Liver (tissue), 9 donors: ENCODE results near the gene GARIN5A. TPM values are rescaled to one million over a fixed set of nuclear protein-coding genes. Genes with fewer than 3 reads are reported as not detected.

Source experiments
- DNase-seq: peaks from one replicate; pipeline ENCODE4 v3.0.0-alpha.2; 2017; ENCODE audit warnings: low spot score
- H3K27ac ChIP-seq, 2 donors: one replicate each; pipeline ENCODE4 v1.7.0; 2013; ENCODE audit warnings: inconsistent platforms in 2 of 2, low read length in 2 of 2, control low read depth in 1 of 2, low read depth in 1 of 2, mild to moderate bottlenecking in 1 of 2
- H3K27me3 ChIP-seq, 4 donors: one replicate each; pipeline versions ENCODE4 v1.6.1 to v1.7.0; 2013; ENCODE audit warnings: low read length in 3 of 4, inconsistent platforms in 1 of 4, mild to moderate bottlenecking in 1 of 4, moderate library complexity in 1 of 4; ENCODE audit not compliant: control insufficient read depth in 4 of 4, insufficient read depth in 4 of 4
- H3K36me3 ChIP-seq, 4 donors: one replicate each; pipeline versions ENCODE4 v1.6.1 to v1.7.0; 2013; ENCODE audit warnings: low read length in 3 of 4, mild to moderate bottlenecking in 3 of 4, low read depth in 1 of 4, moderate library complexity in 1 of 4; ENCODE audit not compliant: control insufficient read depth in 4 of 4, insufficient read depth in 3 of 4
- H3K4me1 ChIP-seq, 4 donors: one replicate each; pipeline versions ENCODE4 v1.6.1 to v1.7.0; 2013; ENCODE audit warnings: low read length in 3 of 4, mild to moderate bottlenecking in 3 of 4, moderate library complexity in 1 of 4; ENCODE audit not compliant: control insufficient read depth in 4 of 4, insufficient read depth in 4 of 4
- H3K4me3 ChIP-seq, 3 donors: one replicate each; pipeline versions ENCODE4 v1.6.1 to v1.7.0; 2013; ENCODE audit warnings: low read length in 3 of 3, control low read depth in 1 of 3, low read depth in 1 of 3, mild to moderate bottlenecking in 1 of 3
- H3K9ac ChIP-seq, 2 donors: one replicate each; pipeline ENCODE4 v1.7.0; 2013; ENCODE audit warnings: low read length in 2 of 2, mild to moderate bottlenecking in 2 of 2, moderate library complexity in 2 of 2, control low read depth in 1 of 2, low read depth in 1 of 2
- H3K9me3 ChIP-seq, 4 donors: one replicate each; pipeline versions ENCODE4 v1.6.1 to v1.7.0; 2013; ENCODE audit warnings: low read length in 3 of 4; ENCODE audit not compliant: control insufficient read depth in 4 of 4
- EGR1 ChIP-seq, 2 donors: IDR thresholded peaks; 2 replicates each; pipeline ENCODE4 v1.6.1; 2016 to 2018; ENCODE audit warnings: antibody characterized with exemption in 2 of 2, low read depth in 2 of 2
- FOXA1 ChIP-seq: IDR thresholded peaks from 2 replicates; pipeline ENCODE4 v1.6.1; 2016; ENCODE audit warnings: antibody characterized with exemption
- GABPA ChIP-seq, 2 donors: IDR thresholded peaks in 1 of 2; conservative IDR thresholded peaks in 1 of 2; 2 replicates each; pipeline ENCODE4 v1.6.1; 2016; ENCODE audit warnings: antibody characterized with exemption in 2 of 2, mild to moderate bottlenecking in 1 of 2, moderate library complexity in 1 of 2
- HNF4G ChIP-seq: IDR thresholded peaks from 2 replicates; pipeline ENCODE4 v1.6.1; 2016; ENCODE audit warnings: antibody characterized with exemption
- JUND ChIP-seq, 2 donors: IDR thresholded peaks; 2 replicates each; pipeline ENCODE4 v1.6.1; 2016; ENCODE audit warnings: antibody characterized with exemption in 2 of 2
- NR2F2 ChIP-seq: IDR thresholded peaks from 2 replicates; pipeline ENCODE4 v1.6.1; 2016; ENCODE audit warnings: antibody characterized with exemption
- RXRA ChIP-seq, 2 donors: IDR thresholded peaks; 2 replicates each; pipeline ENCODE4 v1.6.1; 2017 to 2018; ENCODE audit warnings: antibody characterized with exemption in 2 of 2, mild to moderate bottlenecking in 1 of 2
- TAF1 ChIP-seq: conservative IDR thresholded peaks from 2 replicates; pipeline ENCODE4 v1.6.1; 2016; ENCODE audit warnings: antibody characterized with exemption, mild to moderate bottlenecking
- YY1 ChIP-seq: IDR thresholded peaks from 2 replicates; pipeline ENCODE4 v1.6.1; 2016; ENCODE audit warnings: antibody characterized with exemption, mild to moderate bottlenecking
- WGBS: extraction: QIAGEN DNeasy Blood & Tissue Kit; methylation state at CpG from one replicate; pipeline ENCODE4 v1.1.7; 2013; 5-methylcytosine and 5-hydroxymethylcytosine counted together
- polyA plus RNA-seq, 2 donors: library from polyadenylated mRNA; stranded (reverse) in 1 of 2; unstranded in 1 of 2; fragments of 200-250 nt in 1 of 2; fragments of >200 nt in 1 of 2; fragmentation: Nextera tagmentation in 1 of 2; extraction: Ambion mirVana in 1 of 2; gene quantifications; one replicate each; pipeline versions ENCODE4 v1.2.1 to v1.2.3, GENCODE V29; 2013 to 2015
- total RNA-seq, 2 donors: library from RNA; depleted of rRNA; stranded (reverse); fragments of >200 nt; gene quantifications; one replicate each; pipeline ENCODE4 v1.2.3, GENCODE V29; 2014
- TF ChIP-seq, protein P1 (sequence below): fragments of 150-350 bp; IDR thresholded peaks from 2 replicates; pipeline ENCODE4 v1.5.1; 2017; ENCODE audit warnings: improper control_type of control experiment, low read depth, low read length; ENCODE audit not compliant: missing input control
- TF ChIP-seq, protein P2 (sequence below): IDR thresholded peaks from 2 replicates; pipeline ENCODE4 v1.6.1; 2016; ENCODE audit warnings: antibody characterized with exemption
- TF ChIP-seq, protein P3 (sequence below): IDR thresholded peaks from 2 replicates; pipeline ENCODE4 v1.6.1; 2016; ENCODE audit warnings: antibody characterized with exemption, mild to moderate bottlenecking
- TF ChIP-seq, protein P4 (sequence below): IDR thresholded peaks from 2 replicates; pipeline ENCODE4 v1.6.1; 2016; ENCODE audit warnings: antibody characterized with exemption
- donor health status: healthy.
- donor health status: healthy.
- donor health status: healthy.
- donor health status: healthy.
- donor health status: healthy.

The GARIN5A gene
- total and polyA plus RNA-seq, 4 donors = 0.42 to 1.7 (median 1.1) TPM

DNA sequence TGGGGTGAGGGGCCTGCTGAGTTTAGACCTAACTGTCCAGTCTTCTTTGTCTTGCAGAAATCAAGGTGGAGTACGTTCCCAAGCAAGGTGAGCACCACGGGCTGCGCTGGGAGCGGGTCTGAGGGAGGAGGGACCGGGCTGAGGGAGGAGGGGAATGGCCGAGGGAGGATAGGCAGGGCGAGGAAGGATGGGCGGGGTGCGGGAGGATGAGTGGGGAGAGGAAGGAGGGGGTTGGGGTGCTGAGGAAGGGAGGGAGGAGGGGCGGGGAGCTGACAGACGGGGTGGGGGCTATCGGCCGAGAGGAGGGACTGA is 25.5 kb downstream of the GARIN5A start (continued):
- TF ChIP-seq, protein P1, sequence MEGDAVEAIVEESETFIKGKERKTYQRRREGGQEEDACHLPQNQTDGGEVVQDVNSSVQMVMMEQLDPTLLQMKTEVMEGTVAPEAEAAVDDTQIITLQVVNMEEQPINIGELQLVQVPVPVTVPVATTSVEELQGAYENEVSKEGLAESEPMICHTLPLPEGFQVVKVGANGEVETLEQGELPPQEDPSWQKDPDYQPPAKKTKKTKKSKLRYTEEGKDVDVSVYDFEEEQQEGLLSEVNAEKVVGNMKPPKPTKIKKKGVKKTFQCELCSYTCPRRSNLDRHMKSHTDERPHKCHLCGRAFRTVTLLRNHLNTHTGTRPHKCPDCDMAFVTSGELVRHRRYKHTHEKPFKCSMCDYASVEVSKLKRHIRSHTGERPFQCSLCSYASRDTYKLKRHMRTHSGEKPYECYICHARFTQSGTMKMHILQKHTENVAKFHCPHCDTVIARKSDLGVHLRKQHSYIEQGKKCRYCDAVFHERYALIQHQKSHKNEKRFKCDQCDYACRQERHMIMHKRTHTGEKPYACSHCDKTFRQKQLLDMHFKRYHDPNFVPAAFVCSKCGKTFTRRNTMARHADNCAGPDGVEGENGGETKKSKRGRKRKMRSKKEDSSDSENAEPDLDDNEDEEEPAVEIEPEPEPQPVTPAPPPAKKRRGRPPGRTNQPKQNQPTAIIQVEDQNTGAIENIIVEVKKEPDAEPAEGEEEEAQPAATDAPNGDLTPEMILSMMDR = no peak
- TF ChIP-seq, protein P2, sequence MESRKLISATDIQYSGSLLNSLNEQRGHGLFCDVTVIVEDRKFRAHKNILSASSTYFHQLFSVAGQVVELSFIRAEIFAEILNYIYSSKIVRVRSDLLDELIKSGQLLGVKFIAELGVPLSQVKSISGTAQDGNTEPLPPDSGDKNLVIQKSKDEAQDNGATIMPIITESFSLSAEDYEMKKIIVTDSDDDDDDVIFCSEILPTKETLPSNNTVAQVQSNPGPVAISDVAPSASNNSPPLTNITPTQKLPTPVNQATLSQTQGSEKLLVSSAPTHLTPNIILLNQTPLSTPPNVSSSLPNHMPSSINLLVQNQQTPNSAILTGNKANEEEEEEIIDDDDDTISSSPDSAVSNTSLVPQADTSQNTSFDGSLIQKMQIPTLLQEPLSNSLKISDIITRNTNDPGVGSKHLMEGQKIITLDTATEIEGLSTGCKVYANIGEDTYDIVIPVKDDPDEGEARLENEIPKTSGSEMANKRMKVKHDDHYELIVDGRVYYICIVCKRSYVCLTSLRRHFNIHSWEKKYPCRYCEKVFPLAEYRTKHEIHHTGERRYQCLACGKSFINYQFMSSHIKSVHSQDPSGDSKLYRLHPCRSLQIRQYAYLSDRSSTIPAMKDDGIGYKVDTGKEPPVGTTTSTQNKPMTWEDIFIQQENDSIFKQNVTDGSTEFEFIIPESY = no peak

DNA sequence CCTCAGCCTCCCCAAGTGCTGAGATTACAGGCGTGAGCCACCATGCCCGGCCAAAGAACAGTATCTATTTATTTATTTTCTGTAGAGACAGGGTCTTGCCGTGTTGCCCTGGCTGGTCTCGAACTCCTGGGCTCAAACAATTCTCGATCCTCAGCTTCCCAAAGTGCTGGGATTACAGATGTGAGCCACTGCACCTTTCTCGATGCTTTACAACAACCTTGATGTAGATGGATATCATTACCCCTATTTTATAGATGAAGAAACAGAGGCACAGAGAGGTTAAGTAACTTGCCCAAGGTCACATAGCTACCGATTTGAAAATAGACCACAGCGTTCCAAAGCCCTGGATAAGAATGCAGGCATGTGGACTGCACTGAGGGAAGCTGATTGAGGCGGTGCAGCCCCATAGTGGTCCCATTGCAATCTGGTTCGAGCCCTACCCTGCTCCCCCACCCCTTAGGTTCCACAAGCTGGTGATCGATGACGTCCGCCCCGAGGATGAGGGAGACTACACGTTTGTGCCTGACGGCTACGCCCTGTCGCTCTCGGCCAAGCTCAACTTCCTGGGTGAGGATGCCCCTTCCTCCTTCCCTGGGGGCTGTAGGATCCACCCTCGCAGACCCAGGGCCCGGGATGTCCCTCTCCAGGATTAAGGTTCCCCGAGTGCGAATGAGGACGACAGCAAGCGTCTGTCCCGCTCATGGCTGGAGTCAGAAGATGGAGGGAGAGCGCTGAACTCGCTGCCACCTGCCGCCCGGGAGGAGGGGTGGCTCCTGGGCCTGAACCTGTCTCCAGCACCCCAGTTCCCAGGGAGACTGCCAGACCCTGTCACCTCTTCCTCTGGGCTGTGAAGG is 26.1 kb downstream of the GARIN5A start:
- no peaks in the 10 kb centered on the region for H3K4me1 ChIP-seq
- no peak overlapping the region for H3K9ac ChIP-seq
- TF ChIP-seq FOXA1 (no peak), TAF1 (no peak), HNF4G (no peak), YY1 (no peak), GABPA (IDR thresholded peaks at IDR 0.05 in 1 of 2, conservative IDR thresholded peaks at IDR 0.05 in 1 of 2) (no peak), NR2F2 (no peak), JUND (IDR thresholded peaks at IDR 0.05) (no peak), EGR1 (IDR thresholded peaks at IDR 0.05; ENCODE audit: low read depth in 2 of 2) (no peak), RXRA (IDR thresholded peaks at IDR 0.05) (no peak)
- TF ChIP-seq, protein P1 = no peak
- TF ChIP-seq, protein P3, sequence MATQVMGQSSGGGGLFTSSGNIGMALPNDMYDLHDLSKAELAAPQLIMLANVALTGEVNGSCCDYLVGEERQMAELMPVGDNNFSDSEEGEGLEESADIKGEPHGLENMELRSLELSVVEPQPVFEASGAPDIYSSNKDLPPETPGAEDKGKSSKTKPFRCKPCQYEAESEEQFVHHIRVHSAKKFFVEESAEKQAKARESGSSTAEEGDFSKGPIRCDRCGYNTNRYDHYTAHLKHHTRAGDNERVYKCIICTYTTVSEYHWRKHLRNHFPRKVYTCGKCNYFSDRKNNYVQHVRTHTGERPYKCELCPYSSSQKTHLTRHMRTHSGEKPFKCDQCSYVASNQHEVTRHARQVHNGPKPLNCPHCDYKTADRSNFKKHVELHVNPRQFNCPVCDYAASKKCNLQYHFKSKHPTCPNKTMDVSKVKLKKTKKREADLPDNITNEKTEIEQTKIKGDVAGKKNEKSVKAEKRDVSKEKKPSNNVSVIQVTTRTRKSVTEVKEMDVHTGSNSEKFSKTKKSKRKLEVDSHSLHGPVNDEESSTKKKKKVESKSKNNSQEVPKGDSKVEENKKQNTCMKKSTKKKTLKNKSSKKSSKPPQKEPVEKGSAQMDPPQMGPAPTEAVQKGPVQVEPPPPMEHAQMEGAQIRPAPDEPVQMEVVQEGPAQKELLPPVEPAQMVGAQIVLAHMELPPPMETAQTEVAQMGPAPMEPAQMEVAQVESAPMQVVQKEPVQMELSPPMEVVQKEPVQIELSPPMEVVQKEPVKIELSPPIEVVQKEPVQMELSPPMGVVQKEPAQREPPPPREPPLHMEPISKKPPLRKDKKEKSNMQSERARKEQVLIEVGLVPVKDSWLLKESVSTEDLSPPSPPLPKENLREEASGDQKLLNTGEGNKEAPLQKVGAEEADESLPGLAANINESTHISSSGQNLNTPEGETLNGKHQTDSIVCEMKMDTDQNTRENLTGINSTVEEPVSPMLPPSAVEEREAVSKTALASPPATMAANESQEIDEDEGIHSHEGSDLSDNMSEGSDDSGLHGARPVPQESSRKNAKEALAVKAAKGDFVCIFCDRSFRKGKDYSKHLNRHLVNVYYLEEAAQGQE = no peak
- TF ChIP-seq, protein P2 = no peak
- TF ChIP-seq, protein P4, sequence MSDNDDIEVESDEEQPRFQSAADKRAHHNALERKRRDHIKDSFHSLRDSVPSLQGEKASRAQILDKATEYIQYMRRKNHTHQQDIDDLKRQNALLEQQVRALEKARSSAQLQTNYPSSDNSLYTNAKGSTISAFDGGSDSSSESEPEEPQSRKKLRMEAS = no peak
- no peaks in the 10 kb centered on the region for H3K36me3 ChIP-seq
- peaks cover 0 to 2% (median 0%) of the 10 kb centered on the region in 4 donors for H3K27me3 ChIP-seq
- no peak overlapping the region for H3K27ac ChIP-seq
- H3K9me3 ChIP-seq = no peaks in the 10 kb centered on the region
- DNase-seq = no peak
- no peak overlapping the region for H3K4me3 ChIP-seq
- 61% methylated on average over 30 of the region's 30 CpGs for WGBS
